Superior temporal gyrus (tissue), 1 donor: ENCODE data around the gene VEGFB.

Source experiments
- DNase-seq: peaks from one replicate; pipeline ENCODE4 v3.0.0-alpha.2; 2016; ENCODE audit errors: extremely low spot score

VEGFB gene

GRCh38 chr11:64211181-64211872, 23.1 kb upstream of the VEGFB start:
- DNase-seq = no peak

- no peak for DNase-seq
Observed at GRCh38 chr11:64216879-64217278, 17.5 kb upstream of the VEGFB start.

GRCh38 chr11:64218628-64219353, 15.6 kb upstream of the VEGFB start:
- no peak for DNase-seq

- no peak for DNase-seq
Observed at GRCh38 chr11:64219354-64219684, 15.1 kb upstream of the VEGFB start.

- DNase-seq = no peak
Observed at GRCh38 chr11:64219755-64220154, 14.6 kb upstream of the VEGFB start.

GRCh38 chr11:64220271-64220670, 14.1 kb upstream of the VEGFB start:
- DNase-seq = no peak

GRCh38 chr11:64220798-64221197, 13.6 kb upstream of the VEGFB start:
- DNase-seq = no peak

GRCh38 chr11:64222651-64223000, 11.8 kb upstream of the VEGFB start:
- DNase-seq = no peak

- DNase-seq = no peak
Observed at GRCh38 chr11:64223001-64223651, 11.3 kb upstream of the VEGFB start.

GRCh38 chr11:64224151-64224890, 10.1 kb upstream of the VEGFB start:
- DNase-seq = no peak

GRCh38 chr11:64224891-64225607, 9.3 kb upstream of the VEGFB start:
- no peak for DNase-seq

GRCh38 chr11:64225608-64226506, 8.5 kb upstream of the VEGFB start, which contains the start of the genes NUDT22 and TRPT1:
NUDT22 (plus strand) TSS chr11:64226274; CDS start chr11:64226653, 379 bp downstream.
TRPT1 (minus strand) TSS chr11:64226186; CDS start chr11:64225860, 326 bp downstream.
- DNase-seq = peak; percentile 92

- no peak for DNase-seq
Observed at GRCh38 chr11:64226507-64227051, 7.8 kb upstream of the VEGFB start.

GRCh38 chr11:64227405-64227956, 6.9 kb upstream of the VEGFB start:
- no peak for DNase-seq

GRCh38 chr11:64229090-64229743, 5.2 kb upstream of the VEGFB start:
- no peak for DNase-seq

GRCh38 chr11:64229744-64230170, 4.6 kb upstream of the VEGFB start:
- DNase-seq = no peak

GRCh38 chr11:64230171-64230984, 4.0 kb upstream of the VEGFB start, which contains the start of gene DNAJC4:
DNAJC4 (plus strand) TSS chr11:64230548; CDS start chr11:64230855, 307 bp downstream.
- DNase-seq = peak; percentile 93

GRCh38 chr11:64230985-64231365, 3.4 kb upstream of the VEGFB start:
- DNase-seq = no peak
